Pons (tissue), 1 donor: ENCODE data around the gene NRG2.

Source experiments
- DNase-seq: peaks from one replicate; pipeline ENCODE4 v3.0.0-alpha.2; 2016; ENCODE audit warnings: low spot score

NRG2 gene

GRCh38 chr5:139877129-139877597, 165.9 kb downstream of the NRG2 start:
- no peak for DNase-seq

DNA sequence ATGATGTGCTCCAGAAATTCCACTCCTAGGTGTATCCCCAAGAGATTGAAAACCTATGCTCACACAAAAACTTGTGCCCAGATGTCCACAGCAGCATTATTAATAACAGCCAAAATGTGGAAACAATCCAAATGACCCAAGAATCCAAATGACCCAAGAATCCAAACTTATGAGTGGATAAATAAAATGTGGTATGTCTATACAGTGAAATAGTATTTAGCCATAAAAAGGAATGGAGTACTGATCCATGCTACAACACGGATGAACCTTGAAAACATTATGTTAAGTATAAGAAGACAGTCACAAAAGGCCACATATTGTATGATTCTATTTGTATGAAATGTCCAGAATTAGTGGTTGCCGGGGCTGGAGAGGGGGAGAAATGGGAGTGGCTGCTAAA, 167.1 kb downstream of the NRG2 start:
- no peak for DNase-seq

DNA sequence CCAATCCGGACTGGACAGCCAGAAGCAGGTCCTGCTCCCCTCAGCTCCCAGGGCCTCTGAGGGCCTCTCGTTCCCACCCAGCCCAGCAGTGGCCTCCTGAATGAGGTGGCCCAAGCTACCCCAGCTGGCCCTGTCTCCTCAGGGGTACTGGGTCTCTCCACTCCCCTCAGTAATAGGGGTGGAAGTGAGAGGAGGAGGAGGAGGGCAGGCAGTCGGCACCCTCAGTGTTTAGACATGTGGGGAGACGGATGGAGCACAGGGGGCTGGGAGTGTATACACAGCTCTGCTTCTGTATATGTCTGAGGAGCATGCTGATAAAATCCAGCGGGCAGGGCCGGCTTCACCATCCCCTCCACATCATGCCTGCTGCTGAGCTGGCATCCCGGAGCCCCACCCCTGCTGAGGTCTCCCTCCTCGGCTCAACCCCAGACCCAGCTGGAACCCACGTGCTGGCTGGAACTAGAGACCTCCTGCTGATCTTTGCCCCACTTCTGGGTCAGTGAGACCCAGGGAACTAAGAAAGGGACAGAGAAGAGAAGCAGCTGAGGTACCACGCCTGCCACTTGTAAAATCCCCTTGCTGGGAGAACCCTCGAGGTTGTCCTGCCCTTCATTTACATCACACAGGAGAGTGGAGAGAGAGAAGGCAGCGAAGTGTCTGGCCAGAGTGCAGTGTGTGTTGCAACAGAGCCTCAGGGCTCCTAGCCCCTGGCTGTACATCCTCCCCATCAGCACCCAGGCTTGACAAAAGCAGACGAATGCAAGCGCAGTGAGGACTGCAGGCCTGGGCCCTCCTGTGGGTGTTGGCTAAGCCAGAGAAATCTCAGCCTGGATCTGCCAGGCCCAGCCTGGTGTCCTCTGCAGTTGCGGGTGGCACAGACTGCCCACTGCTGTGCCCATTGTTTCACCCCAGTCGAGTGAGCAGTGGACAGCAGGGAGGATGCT, 170.0 kb downstream of the NRG2 start:
- DNase-seq = no peak

DNA sequence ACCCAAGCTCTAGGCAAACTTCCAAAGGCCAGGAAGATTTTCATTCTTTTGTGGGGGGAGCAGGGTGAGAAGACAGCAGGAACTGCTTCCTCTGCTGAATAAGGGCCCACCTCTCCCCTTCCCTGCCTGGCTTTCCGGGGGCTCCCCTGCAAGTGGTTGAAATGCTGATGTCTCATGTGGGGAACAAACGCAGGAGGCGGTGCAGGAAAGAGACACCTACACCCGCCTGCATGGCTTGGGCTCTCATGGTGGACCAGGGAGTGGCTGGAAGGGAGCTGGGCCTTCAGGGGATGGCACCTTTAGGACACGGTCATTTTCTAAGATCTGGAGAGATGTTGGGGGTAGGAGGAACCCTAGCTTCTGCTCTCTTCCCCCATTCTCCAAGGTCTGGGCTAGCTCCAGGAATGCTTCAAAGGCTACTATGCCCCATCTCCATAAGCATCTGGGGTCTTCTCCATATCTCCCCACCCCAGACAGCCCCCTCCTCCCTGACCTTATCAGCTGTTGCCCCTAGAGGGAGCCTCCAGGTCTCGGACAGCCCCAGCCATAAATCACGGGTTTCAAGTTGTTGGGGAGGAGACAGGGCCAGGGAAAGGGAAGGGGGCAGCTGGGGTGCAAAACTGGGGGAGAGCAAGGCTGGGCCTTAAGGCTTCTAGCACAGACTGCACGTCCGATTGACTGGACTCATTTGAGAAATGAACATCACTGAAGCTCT, 170.9 kb downstream of the NRG2 start:
- no peak for DNase-seq

- no peak for DNase-seq
Measured at GRCh38 chr5:139871614-139872013, 171.5 kb downstream of the NRG2 start.

DNA sequence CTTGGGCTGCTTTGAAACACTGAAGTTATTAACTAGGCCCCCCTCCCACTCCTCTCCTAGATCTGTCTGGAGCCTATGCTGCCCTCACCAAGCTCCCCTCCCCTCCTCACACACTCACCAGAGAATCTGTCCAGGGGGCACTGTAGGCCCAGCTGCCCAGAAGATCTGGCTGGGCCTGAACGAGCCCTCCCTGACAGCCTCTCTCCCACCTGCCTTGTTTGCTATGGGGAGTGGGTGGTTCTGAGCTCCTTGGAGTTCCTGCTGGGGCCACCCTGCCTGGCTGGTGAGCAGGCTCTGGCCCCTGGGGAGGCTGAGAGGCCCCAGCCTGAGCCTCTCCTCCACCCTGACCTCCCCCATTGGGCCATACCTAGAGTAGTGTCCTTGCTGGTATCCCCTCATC, 172.4 kb downstream of the NRG2 start:
- DNase-seq = no peak

- DNase-seq = no peak
Measured at GRCh38 chr5:139869042-139869790, 173.9 kb downstream of the NRG2 start.

DNA sequence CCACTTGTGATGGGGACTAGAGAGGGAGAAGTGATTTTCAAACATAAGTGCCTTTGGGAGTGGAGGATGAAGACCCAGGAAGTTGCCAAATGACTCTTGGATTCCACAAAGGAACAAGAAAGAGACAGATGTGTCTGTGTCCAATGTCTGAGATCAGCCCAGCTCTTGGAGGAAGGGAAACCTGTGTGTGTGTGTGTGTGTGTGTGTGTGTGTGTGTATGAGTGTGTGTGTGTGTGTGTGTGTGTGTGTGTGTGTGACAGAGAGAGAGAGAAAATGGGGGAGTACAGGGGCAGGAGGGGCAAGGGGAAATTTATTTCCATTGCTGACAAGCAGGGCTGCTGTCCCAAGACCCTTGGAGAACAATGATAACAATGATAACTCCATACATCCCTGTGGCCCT, 175.5 kb downstream of the NRG2 start:
- no peak for DNase-seq

GRCh38 chr5:139867109-139867508, 176.0 kb downstream of the NRG2 start:
- no peak for DNase-seq

DNA sequence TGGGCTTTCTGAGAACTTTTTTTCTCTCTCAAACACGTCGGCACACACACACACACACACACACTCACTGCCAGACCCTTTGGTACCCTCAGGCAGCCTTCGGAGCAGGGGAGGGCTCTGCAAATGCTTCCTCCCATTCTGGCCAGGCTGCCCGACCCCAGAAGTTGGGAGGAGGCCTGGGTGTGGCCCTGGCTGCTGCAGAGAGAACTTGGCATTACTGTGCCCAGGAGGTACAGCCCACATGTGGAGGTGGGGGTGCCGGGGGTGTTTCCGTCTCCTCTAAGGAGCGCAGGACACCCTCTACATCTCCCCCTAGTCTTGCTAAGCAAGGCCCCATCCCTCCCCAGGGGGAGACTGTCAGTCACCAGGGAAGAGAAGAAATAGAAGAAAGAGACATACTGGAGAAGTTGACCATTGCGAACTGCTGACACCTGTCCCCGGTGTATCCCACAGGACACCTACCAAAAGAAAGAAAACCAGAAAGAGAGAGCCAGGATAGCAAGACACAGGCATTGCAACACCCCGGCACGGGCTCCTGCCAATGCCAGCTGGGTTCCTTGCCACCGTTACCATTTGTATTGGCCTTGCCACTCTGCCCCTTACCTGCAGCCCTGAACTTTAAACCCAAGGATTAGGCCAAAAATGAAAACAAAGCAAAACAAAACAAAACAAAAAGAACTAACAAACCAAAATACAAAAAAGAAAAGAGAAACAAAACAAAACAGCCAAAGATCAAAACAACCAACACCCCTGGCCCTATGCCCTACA, 178.2 kb downstream of the NRG2 start:
- DNase-seq = no peak

DNA sequence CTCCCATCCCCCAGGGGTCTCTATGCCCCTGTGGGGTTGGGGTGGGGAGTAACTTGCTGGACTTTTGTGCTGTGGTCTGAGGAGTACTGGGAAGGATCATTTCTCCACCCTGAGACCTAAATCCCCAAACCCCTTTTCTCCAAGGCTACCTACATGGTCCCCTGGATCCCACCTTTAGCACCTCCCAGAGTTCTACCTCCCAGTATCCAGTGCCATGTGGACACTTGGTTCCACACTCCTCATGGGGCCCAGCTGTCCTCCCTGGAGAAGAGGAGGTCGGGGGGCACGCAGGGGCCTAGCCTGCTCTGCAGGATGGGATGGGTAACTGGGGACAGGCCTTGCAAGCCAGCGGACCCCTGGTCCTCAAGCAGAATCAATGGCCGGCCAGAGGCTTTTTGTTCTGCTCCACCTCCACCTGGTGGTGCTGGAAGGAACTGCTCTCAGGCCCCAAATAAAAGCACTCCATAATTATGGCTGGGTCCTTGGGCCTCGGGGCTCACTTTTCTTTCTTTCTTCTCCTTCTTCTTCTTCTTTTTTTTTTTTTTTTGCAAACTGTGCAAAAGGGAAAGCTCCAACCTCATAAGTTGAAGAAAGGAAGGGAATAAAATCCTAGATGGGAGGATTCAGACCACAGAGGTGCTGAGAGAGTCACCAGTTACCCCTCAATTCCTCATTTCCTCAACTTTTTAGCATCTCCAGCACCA, 179.1 kb downstream of the NRG2 start:
- peak; percentile 69 for DNase-seq

- DNase-seq = peak; percentile 84
Measured at GRCh38 chr5:139863361-139863760, 179.7 kb downstream of the NRG2 start.

- DNase-seq = no peak
Measured at GRCh38 chr5:139862803-139863202, 180.3 kb downstream of the NRG2 start.

DNA sequence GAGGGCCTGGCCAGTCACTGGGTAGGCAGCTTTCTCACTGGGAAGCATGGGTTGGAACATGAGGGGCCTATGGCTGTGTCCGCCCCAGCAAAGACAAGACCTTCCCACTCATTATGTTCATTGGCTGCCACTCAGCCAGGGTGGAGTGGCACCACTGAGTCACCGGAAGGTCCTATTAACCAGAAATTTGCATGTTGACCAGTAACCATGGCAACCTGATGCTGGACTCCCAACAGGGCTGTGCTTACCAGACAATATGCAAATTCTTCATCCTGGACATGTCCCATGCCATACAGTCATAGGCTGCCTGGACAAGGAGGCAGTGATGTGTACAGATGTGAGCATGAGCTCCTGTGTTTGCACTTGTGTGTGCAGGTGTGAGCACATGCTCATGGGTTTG, 180.8 kb downstream of the NRG2 start:
- DNase-seq = no peak

GRCh38 chr5:139861889-139862207, 181.3 kb downstream of the NRG2 start:
- DNase-seq = no peak

- DNase-seq = no peak
Measured at GRCh38 chr5:139861021-139861888, 181.8 kb downstream of the NRG2 start.

DNA sequence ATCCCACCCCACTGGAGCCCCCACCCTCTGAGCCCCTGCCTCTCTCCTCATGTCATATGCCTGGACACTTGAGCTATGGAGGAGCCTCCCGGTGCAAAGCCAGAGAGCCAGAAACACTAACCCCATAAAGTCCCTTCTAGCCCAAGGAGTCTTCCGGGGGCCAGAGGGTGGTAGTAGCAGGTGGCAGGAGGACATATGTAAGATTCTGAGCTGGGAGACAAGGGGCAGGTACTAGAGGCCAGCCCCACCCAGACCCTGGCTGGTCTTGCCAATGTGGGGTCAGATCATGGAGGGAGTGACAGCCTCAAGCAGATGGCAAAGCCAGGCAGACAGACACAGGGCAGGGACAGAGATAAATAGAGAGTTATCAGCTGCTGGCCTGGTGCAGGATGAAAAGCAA, 184.1 kb downstream of the NRG2 start:
- no peak for DNase-seq

- DNase-seq = no peak
Measured at GRCh38 chr5:139856714-139857113, 186.4 kb downstream of the NRG2 start.

DNA sequence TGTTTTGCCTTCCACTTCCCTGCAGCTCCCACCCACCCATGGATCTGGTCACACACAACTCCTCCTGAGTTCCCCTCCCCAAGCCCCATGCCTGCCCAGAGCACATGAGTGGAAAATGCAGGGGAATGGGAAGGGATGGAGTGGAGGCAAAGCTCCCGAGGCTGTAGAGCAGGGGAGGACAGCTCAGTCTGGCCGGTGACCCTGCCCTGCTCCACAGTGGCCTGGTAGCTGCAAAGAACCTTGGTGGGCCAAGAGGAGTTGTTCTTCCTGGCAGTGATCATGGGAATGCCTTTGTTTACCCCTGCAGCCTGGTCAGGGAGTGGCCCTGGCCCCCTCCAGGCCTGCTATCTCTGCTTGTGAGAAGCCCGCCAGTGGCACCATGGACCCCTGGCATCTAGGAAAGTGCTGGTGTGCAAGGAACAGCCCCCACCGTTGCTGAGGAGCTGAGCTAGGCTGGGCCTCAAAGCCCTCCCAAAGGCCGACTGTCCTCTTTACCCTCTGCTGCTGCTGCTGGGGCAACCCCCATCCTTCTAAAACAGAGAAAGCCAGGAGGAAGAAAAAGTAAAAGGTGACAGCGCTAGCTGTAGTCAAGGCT, 187.1 kb downstream of the NRG2 start:
- no peak for DNase-seq

DNA sequence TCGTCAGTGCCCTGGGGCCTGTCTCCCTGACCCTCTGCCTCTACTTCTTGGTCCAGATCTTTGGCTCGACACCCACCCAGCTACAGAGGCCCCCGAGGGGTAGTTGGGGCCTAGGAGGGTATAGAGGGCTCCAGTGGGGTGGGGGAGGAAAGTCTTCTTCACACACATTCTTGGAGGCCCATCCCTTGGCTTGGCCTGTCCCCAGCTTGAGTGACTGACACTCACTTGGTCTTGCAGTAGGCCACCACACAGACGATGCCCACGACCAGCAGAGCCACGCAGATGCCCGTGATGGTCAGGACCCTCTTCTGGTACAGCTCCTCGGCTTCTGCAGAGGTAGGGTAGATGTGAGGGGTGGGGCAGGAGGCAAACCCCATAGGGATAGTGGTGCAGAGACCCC, 187.6 kb downstream of the NRG2 start:
- no peak for DNase-seq
